Spinal cord (tissue), 10 donors: ENCODE data around the gene REXO1. TPM values are rescaled to one million over a fixed set of nuclear protein-coding genes. Genes with fewer than 3 reads are reported as not detected.

Experiments
- DNase-seq, 6 donors: peaks; one replicate each; pipeline versions ENCODE4 v3.0.0 to v3.0.0-alpha.2; 2013 to 2015; ENCODE audit warnings: low spot score in 6 of 6, low read depth in 4 of 6
- H3K27ac ChIP-seq: one replicate; pipeline ENCODE4 v1.5.1; 2013; ENCODE audit warnings: low read depth, low read length, control low read depth
- H3K27me3 ChIP-seq: one replicate; pipeline ENCODE4 v1.6.1; 2013; ENCODE audit warnings: low read length; ENCODE audit not compliant: control insufficient read depth, insufficient read depth
- H3K36me3 ChIP-seq: one replicate; pipeline ENCODE4 v1.6.1; 2013; ENCODE audit warnings: low read length; ENCODE audit not compliant: control insufficient read depth, insufficient read depth
- H3K4me1 ChIP-seq: one replicate; pipeline ENCODE4 v1.6.1; 2013; ENCODE audit warnings: low read length; ENCODE audit not compliant: control insufficient read depth, insufficient read depth
- H3K4me3 ChIP-seq: one replicate; pipeline ENCODE4 v1.5.1; 2013; ENCODE audit warnings: low read depth, low read length, control low read depth
- H3K9me3 ChIP-seq: one replicate; pipeline ENCODE4 v1.6.1; 2013; ENCODE audit warnings: low read length; ENCODE audit not compliant: control insufficient read depth, insufficient read depth
- WGBS: methylation state at CpG from one replicate; pipeline ENCODE4 v1.1.5; 2013; ENCODE audit warnings: missing lambda C conversion rate; ENCODE audit not compliant: insufficient coverage; 5-methylcytosine and 5-hydroxymethylcytosine counted together
- polyA plus RNA-seq, 2 donors: library from polyadenylated mRNA; unstranded; fragments of 120-200 nt; gene quantifications; one replicate each; pipeline ENCODE4 v1.2.1, GENCODE V29; 2013; ENCODE audit not compliant: insufficient read length in 2 of 2
- total RNA-seq, 2 donors: library from RNA; depleted of rRNA in 1 of 2; stranded (reverse); fragments of 120-200 nt in 1 of 2; fragments of >200 nt in 1 of 2; gene quantifications; one replicate each; pipeline versions ENCODE4 v1.2.3 to v1.2.4, GENCODE V29; 2013 to 2014
- donor health status: healthy.

Gene REXO1
- total and polyA plus RNA-seq, 4 donors: 5.7 to 41.8 (median 19.0) TPM

DNA sequence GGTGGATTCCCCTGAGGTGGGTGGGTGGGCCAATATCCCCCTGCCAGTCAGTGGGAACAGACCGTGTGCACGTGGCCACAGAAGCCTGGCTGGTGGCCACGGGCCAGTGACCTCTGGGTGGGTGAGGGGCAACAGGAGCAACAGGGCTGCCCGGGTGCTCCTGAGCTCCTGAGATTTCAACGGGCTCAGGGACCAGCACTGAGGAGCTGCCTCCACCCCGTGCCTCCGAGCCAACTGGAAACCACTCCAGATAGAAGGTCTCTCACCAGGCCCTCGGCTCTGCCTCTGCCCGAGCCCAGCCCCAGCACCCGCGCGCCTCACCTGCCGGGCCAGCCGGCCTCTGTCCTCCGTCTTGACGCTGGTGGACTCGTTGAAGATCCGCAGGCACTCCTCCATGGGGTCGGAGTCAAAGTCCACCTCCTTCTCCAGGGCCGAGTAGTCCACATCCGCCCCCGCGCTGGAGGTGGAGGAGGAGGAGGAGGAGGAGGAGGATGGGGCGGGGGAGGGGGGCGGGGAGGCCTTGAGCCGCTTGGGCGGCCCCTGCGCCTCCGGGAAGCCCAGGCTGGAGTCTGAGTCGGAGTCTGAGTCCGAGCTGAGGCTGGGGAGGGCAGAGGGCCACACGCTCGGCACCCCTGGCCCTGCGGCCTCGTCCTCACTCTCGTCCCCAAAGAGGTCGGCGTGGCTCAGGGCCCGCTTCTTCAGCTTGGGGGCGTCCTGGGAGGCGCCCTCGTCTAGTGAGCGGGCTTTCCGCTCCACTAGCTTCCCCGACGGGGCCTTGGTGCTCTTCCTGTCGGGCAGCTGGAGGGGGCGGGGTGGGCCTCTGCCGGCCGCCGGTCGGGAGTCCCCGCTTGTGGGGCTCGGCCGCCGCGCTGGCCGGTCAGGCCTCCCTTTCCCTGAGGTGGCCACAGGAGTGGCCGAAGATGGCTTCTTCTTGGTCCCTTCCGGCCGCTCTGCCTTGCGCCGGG lies 21.4 kb downstream of the REXO1 start:
- H3K4me1 ChIP-seq: peaks cover 18% of the 10 kb centered on the region
- no peaks in the 10 kb centered on the region for H3K9me3 ChIP-seq
- no peaks in the 10 kb centered on the region for H3K27me3 ChIP-seq
- no peak overlapping the region for H3K27ac ChIP-seq
- no peak for DNase-seq
- peaks cover 84% of the 10 kb centered on the region for H3K36me3 ChIP-seq
- 60% methylated on average over 52 of the region's 63 CpGs for WGBS
- H3K4me3 ChIP-seq: no peak overlapping the region

DNA sequence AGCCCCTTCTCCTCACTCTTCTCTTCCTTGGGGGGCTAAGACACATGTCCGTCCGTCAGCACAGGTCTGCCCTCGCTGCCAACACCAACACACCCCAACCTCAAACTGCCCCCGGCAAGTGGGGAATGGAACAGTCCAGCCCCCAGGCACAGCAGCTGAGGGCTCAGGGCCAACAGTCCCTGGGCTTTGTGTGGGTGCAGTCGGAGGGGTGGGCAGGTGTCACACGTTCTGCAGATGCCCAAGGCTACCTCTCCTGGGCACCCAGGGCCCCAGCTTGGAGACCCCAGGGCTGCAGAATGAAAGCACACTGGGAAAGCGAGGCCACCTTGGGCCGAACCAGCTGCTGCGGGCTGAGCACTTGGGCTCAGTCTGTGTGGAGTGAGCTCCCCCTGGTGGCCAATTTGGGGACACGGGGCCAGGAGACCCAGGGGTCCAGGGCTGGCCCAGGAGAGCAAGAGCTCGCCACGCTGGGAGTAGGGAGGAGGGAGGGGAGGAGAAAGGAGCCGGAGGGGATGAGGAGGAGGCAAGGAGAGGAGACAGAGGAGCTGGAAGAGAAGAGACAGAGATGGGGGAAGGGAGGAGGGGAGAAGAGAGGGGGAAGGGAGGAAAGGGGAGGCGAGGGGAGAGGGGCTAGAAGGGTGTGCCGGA lies 22.2 kb downstream of the REXO1 start:
- no peak overlapping the region for H3K4me3 ChIP-seq
- no peaks in the 10 kb centered on the region for H3K27me3 ChIP-seq
- H3K36me3 ChIP-seq: peaks cover 91% of the 10 kb centered on the region
- no peaks in the 10 kb centered on the region for H3K9me3 ChIP-seq
- H3K27ac ChIP-seq: no peak overlapping the region
- H3K4me1 ChIP-seq: peaks cover 18% of the 10 kb centered on the region
- WGBS: 20% methylated on average over 11 of the region's 15 CpGs
- DNase-seq: peak; percentile 33 to 90 (median 65)

- Histone ChIP-seq H3K36me3 (peaks cover 94% of the 10 kb centered on the region), H3K27me3 (no peaks in the 10 kb centered on the region), H3K9me3 (no peaks in the 10 kb centered on the region), H3K4me3 (no peak overlapping the region), H3K4me1 (peaks cover 18% of the 10 kb centered on the region), H3K27ac (no peak overlapping the region)
- 89% methylated on average over 11 of the region's 14 CpGs for WGBS
- DNase-seq: no peak
Observed at GRCh38 chr19:1824252-1824622, 24.0 kb downstream of the REXO1 start.

DNA sequence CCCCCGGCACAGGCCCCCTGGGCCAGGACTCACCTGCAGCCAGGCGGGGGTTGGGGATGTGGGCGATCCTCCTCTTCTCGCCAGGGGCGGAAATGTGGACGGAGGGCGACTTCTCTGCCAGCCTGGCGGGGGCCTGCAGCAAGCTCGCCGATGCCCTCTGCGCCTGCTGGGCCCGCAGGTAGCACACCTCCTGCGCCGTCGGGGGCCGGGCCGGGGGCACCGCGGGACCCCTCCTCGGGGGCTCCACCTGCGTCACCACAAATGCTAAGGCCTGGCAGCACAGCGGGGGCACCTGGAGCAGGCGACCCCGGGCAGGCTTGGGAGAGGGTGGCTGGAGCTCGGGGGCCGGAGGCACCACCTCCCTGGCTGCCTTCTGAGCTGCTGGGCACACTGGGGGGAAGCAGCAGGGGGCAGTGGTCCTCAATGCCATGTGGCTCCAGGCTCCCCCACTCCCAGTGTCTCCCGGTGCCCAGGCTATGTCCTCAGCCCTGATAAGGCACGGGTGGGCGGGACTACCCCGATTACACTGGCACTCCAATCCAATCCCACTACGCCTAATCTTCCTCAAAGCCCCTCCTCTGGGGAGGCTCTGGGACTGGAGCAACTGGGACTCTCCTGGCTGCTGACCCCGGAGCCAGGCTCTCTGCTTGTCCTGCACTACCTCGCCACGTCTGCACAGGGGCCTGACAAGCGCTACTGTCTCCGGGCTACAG lies 24.6 kb downstream of the REXO1 start:
- peaks cover 18% of the 10 kb centered on the region for H3K4me1 ChIP-seq
- peaks cover 95% of the 10 kb centered on the region for H3K36me3 ChIP-seq
- H3K27me3 ChIP-seq: no peaks in the 10 kb centered on the region
- 94% methylated on average over 36 of the region's 36 CpGs for WGBS
- DNase-seq: no peak
- no peak overlapping the region for H3K27ac ChIP-seq
- no peak overlapping the region for H3K4me3 ChIP-seq
- H3K9me3 ChIP-seq: no peaks in the 10 kb centered on the region

- Histone ChIP-seq H3K36me3 (peaks cover 95% of the 10 kb centered on the region), H3K27ac (no peak overlapping the region), H3K9me3 (no peaks in the 10 kb centered on the region), H3K4me3 (no peak overlapping the region), H3K27me3 (no peaks in the 10 kb centered on the region), H3K4me1 (peaks cover 18% of the 10 kb centered on the region)
- WGBS: 92% methylated on average over 5 of the region's 8 CpGs
- DNase-seq: no peak
Observed at GRCh38 chr19:1823020-1823419, 25.3 kb downstream of the REXO1 start.

DNA sequence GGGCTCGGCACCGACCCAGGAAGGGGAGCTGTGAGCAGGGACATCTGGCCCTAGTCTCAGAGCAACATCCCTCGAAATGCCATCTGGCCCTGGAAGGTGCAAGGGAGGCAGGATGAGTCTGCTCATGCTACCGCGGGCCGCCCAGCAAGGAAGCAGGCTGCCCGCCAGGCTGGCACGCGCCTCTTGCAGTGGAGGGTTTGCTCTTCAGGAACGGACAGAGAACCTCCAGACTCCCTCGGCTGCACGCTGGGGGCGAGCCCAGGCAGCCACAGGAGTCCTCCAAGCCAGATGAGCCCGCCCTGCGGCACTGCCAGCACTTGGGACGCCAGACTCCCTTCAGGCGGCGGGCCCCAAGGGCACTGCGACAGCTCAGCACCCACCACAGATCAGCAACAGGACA lies 26.1 kb downstream of the REXO1 start:
- 84% methylated on average over 19 of the region's 19 CpGs for WGBS
- H3K27ac ChIP-seq: no peak overlapping the region

GRCh38 chr19:1819341-1820255 lies 28.7 kb downstream of the REXO1 start:
- Histone ChIP-seq H3K4me1 (peaks cover 6% of the 10 kb centered on the region), H3K4me3 (no peak overlapping the region), H3K9me3 (no peaks in the 10 kb centered on the region), H3K27me3 (no peaks in the 10 kb centered on the region), H3K36me3 (peaks cover 98% of the 10 kb centered on the region), H3K27ac (no peak overlapping the region)
- 64% methylated on average over 35 of the region's 43 CpGs for WGBS
- no peak for DNase-seq

More for the DNA sequence above, 26.1 kb downstream of the REXO1 start:
- H3K4me1 ChIP-seq: peaks cover 18% of the 10 kb centered on the region
- DNase-seq: peak in 1 of 6 donors; percentile 11
- no peaks in the 10 kb centered on the region for H3K27me3 ChIP-seq
- no peak overlapping the region for H3K4me3 ChIP-seq
- no peaks in the 10 kb centered on the region for H3K9me3 ChIP-seq
- H3K36me3 ChIP-seq: peaks cover 95% of the 10 kb centered on the region

GRCh38 chr19:1818549-1819195 lies 29.6 kb downstream of the REXO1 start:
- no peaks in the 10 kb centered on the region for H3K27me3 ChIP-seq
- no peak overlapping the region for H3K4me3 ChIP-seq
- H3K36me3 ChIP-seq: peaks cover 99% of the 10 kb centered on the region
- no peaks in the 10 kb centered on the region for H3K9me3 ChIP-seq
- 88% methylated on average over 26 of the region's 33 CpGs for WGBS
- no peak for DNase-seq
- peaks cover 8% of the 10 kb centered on the region for H3K4me1 ChIP-seq
- H3K27ac ChIP-seq: no peak overlapping the region
